Measurements from ENCODE around the gene HRNR.

- TF ChIP-seq POLR2AphosphoS5 (IDR thresholded peaks at IDR 0.05; ENCODE audit: insufficient read depth in 1 of 2, low read depth in 1 of 2): no peak
- TF ChIP-seq, protein P1, sequence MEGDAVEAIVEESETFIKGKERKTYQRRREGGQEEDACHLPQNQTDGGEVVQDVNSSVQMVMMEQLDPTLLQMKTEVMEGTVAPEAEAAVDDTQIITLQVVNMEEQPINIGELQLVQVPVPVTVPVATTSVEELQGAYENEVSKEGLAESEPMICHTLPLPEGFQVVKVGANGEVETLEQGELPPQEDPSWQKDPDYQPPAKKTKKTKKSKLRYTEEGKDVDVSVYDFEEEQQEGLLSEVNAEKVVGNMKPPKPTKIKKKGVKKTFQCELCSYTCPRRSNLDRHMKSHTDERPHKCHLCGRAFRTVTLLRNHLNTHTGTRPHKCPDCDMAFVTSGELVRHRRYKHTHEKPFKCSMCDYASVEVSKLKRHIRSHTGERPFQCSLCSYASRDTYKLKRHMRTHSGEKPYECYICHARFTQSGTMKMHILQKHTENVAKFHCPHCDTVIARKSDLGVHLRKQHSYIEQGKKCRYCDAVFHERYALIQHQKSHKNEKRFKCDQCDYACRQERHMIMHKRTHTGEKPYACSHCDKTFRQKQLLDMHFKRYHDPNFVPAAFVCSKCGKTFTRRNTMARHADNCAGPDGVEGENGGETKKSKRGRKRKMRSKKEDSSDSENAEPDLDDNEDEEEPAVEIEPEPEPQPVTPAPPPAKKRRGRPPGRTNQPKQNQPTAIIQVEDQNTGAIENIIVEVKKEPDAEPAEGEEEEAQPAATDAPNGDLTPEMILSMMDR (IDR thresholded peaks at IDR 0.05): no peak
- TF ChIP-seq POLR2A (IDR thresholded peaks at IDR 0.05): no peak
Observed at GRCh38 chr1:152252157-152252556, 28.2 kb upstream of the HRNR start.
